Caco-2 (cell line): ENCODE data around the gene TMC7. TPM values are rescaled to one million over a fixed set of nuclear protein-coding genes. Genes with fewer than 3 reads are reported as not detected.

Experiments
- BruUV-seq: library from RNA; stranded (reverse); fragments of 400-500 nt; replicated peaks from 2 replicates; lab custom pipeline; 2021; lab: Mats Ljungman, UMichigan
- CTCF ChIA-PET: fragments of 300-600 bp; sonication (Branson Sonifier 250); formaldehyde crosslinking; loops from one replicate; lab custom pipeline; 2022; ENCODE audit warnings: antibody characterized with exemption; lab: Charles Lee
- POLR2A ChIA-PET: fragments of 300-600 bp; sonication (Branson Sonifier 250); formaldehyde crosslinking; loops from one replicate; lab custom pipeline; 2022; ENCODE audit warnings: antibody characterized with exemption; lab: Charles Lee
- DNase-seq, 2 experiments: peaks; one replicate each; pipeline versions ENCODE4 v3.0.0 to v3.0.0-alpha.2; 2020 to 2022
- H3K27me3 ChIP-seq: replicated peaks from 2 replicates; pipeline ENCODE4 v1.6.0; 2011; ENCODE audit warnings: low read length; ENCODE audit not compliant: control insufficient read depth, insufficient read depth
- H3K36me3 ChIP-seq: 2 replicates; pipeline ENCODE4 v1.5.1; 2011; ENCODE audit warnings: low read length; ENCODE audit not compliant: control insufficient read depth, insufficient read depth
- H3K4me1 ChIP-seq: fragments of 250-450 bp; sonication (Bioruptor Pico); 2 replicates; pipeline ENCODE4 v1.5.1; 2020; ENCODE audit warnings: mild to moderate bottlenecking
- H3K4me3 ChIP-seq: 2 replicates; pipeline ENCODE4 v1.5.1; 2011; ENCODE audit warnings: low read depth, mild to moderate bottlenecking, control low read depth, low read length
- H3K9me3 ChIP-seq: fragments of 250-450 bp; sonication (Bioruptor Pico); 2 replicates; pipeline ENCODE4 v1.5.1; 2020; ENCODE audit warnings: mild to moderate bottlenecking, moderate library complexity
- H3K27ac Mint-ChIP-seq: one replicate; pipeline ENCODE4 v1.8.0; 2022; ENCODE audit warnings: mixed read lengths; ENCODE audit not compliant: unreplicated experiment
- H3K27me3 Mint-ChIP-seq: one replicate; pipeline ENCODE4 v1.8.0; 2022; ENCODE audit warnings: mixed read lengths; ENCODE audit not compliant: insufficient read depth, unreplicated experiment
- H3K36me3 Mint-ChIP-seq: one replicate; pipeline ENCODE4 v1.8.0; 2022; ENCODE audit warnings: mild to moderate bottlenecking, mixed read lengths; ENCODE audit not compliant: insufficient read depth, unreplicated experiment
- H3K4me1 Mint-ChIP-seq: one replicate; pipeline ENCODE4 v1.8.0; 2022; ENCODE audit warnings: low read depth, mixed read lengths; ENCODE audit not compliant: unreplicated experiment
- H3K4me3 Mint-ChIP-seq: one replicate; pipeline ENCODE4 v1.8.0; 2022; ENCODE audit warnings: mild to moderate bottlenecking, moderate library complexity, mixed read lengths; ENCODE audit not compliant: unreplicated experiment
- H3K9me3 Mint-ChIP-seq: one replicate; pipeline ENCODE4 v1.8.0; 2022; ENCODE audit warnings: mixed read lengths; ENCODE audit not compliant: unreplicated experiment
- CTCF ChIP-seq, 2 experiments: fragments of 200-600 bp in 1 of 2; IDR thresholded peaks; 1 replicate in 1 of 2; 2 replicates in 1 of 2; pipeline versions ENCODE4 v1.5.1 to v1.8.0; 2011 to 2022; ENCODE audit warnings: antibody characterized with exemption in 1 of 2, control low read depth in 1 of 2, inconsistent platforms in 1 of 2, low read depth in 1 of 2, low read length in 1 of 2, mild to moderate bottlenecking in 1 of 2, moderate library complexity in 1 of 2; ENCODE audit not compliant: insufficient read depth in 1 of 2, severe bottlenecking in 1 of 2, unreplicated experiment in 1 of 2
- intact Hi-C: fragments of 100-400 bp; cut with micrococcal nuclease; formaldehyde crosslinking; loops from one replicate; pipeline ENCODE4 v1.10.0; 2022; ENCODE audit not compliant: unreplicated experiment
- total RNA-seq: library from RNA; stranded (reverse); gene quantifications from 2 replicates; pipeline ENCODE4 v1.2.3, GENCODE V29; 2022

Gene TMC7
- total RNA-seq, 1 experiment from 2014 or later, result 4.0 TPM

- TF ChIP-seq CTCF (IDR thresholded peaks at IDR 0.05; ENCODE audit: insufficient read depth in 1 of 2, low read depth in 1 of 2, low read length in 1 of 2, severe bottlenecking in 1 of 2, unreplicated experiment in 1 of 2), result no peak
- Mint-ChIP-seq H3K4me1 (peaks cover 10% of the 10 kb centered on the region), H3K27ac (no peak overlapping the region), H3K9me3 (no peaks in the 10 kb centered on the region), H3K27me3 (no peaks in the 10 kb centered on the region), H3K4me3 (no peak overlapping the region), H3K36me3 (no peaks in the 10 kb centered on the region)
- Histone ChIP-seq H3K4me1 (peaks cover 21% of the 10 kb centered on the region), H3K4me3 (no peak overlapping the region), H3K36me3 (no peaks in the 10 kb centered on the region), H3K9me3 (no peaks in the 10 kb centered on the region), H3K27me3 (no peaks in the 10 kb centered on the region)
- no TSS peak for BruUV-seq
- intact Hi-C loops, result no loop called here
- ChIA-PET POLR2A (interaction anchor here (0.7 to 1.0 kb wide), 2 partner anchors 19 to 227 kb away, joined by 3 to 10 read pairs; no protein-coding TSS in a partner anchor), CTCF (interaction anchor here (0.7 kb wide), 2 partner anchors 10 to 13 kb away, joined by 3 read pairs; no protein-coding TSS in a partner anchor)
- no peak for DNase-seq
Observed at GRCh38 chr16:18937390-18937789, 46.3 kb upstream of the TMC7 start.

- Mint-ChIP-seq H3K4me1 (peaks cover 10% of the 10 kb centered on the region), H3K36me3 (no peaks in the 10 kb centered on the region), H3K9me3 (no peaks in the 10 kb centered on the region), H3K27ac (no peak overlapping the region), H3K27me3 (no peaks in the 10 kb centered on the region), H3K4me3 (no peak overlapping the region)
- Histone ChIP-seq H3K4me1 (peaks cover 21% of the 10 kb centered on the region), H3K9me3 (no peaks in the 10 kb centered on the region), H3K36me3 (no peaks in the 10 kb centered on the region), H3K27me3 (no peaks in the 10 kb centered on the region), H3K4me3 (no peak overlapping the region)
- ChIA-PET CTCF (no interaction called here), POLR2A (no interaction called here)
- no peak for DNase-seq
- no peak for TF ChIP-seq CTCF (IDR thresholded peaks at IDR 0.05; ENCODE audit: insufficient read depth in 1 of 2, low read depth in 1 of 2, low read length in 1 of 2, severe bottlenecking in 1 of 2, unreplicated experiment in 1 of 2)
- intact Hi-C loops, result no loop called here
- BruUV-seq, result no TSS peak
Observed at GRCh38 chr16:18938986-18939385, 44.7 kb upstream of the TMC7 start.

GRCh38 chr16:18941471-18941870 lies 42.3 kb upstream of the TMC7 start:
- peaks cover 21% of the 10 kb centered on the region for H3K4me1 ChIP-seq
- no peaks in the 10 kb centered on the region for H3K27me3 ChIP-seq
- H3K4me3 ChIP-seq, result no peak overlapping the region
- BruUV-seq, result no TSS peak
- H3K4me3 Mint-ChIP-seq, result no peak overlapping the region
- H3K27ac Mint-ChIP-seq, result no peak overlapping the region
- TF ChIP-seq CTCF (IDR thresholded peaks at IDR 0.05; ENCODE audit: insufficient read depth in 1 of 2, low read depth in 1 of 2, low read length in 1 of 2, severe bottlenecking in 1 of 2, unreplicated experiment in 1 of 2), result no peak
- ChIA-PET POLR2A (no interaction called here), CTCF (no interaction called here)
- no peaks in the 10 kb centered on the region for H3K9me3 ChIP-seq
- no peaks in the 10 kb centered on the region for H3K36me3 Mint-ChIP-seq
- no peaks in the 10 kb centered on the region for H3K27me3 Mint-ChIP-seq
- no peaks in the 10 kb centered on the region for H3K36me3 ChIP-seq
- intact Hi-C loops, result no loop called here
- H3K9me3 Mint-ChIP-seq, result no peaks in the 10 kb centered on the region
- H3K4me1 Mint-ChIP-seq, result peaks cover 10% of the 10 kb centered on the region
- no peak for DNase-seq
